H1 (cell line): ENCODE data around the gene MSN. TPM values are rescaled to one million over a fixed set of nuclear protein-coding genes. Genes with fewer than 3 reads are reported as not detected.

ENCODE experiments used
- CTCF ChIA-PET: fragments of 300-600 bp; sonication (Branson Sonifier 250); formaldehyde crosslinking; loops from one replicate; lab custom pipeline; 2021; ENCODE audit not compliant: partially characterized antibody; lab: Charles Lee
- POLR2A ChIA-PET: fragments of 300-600 bp; sonication (Branson Sonifier 250); formaldehyde crosslinking; loops from one replicate; lab custom pipeline; 2021; ENCODE audit warnings: inconsistent platforms; ENCODE audit not compliant: partially characterized antibody; lab: Charles Lee
- DNase-seq, 2 experiments: peaks; one replicate each; pipeline versions ENCODE4 v3.0.0 to v3.0.0-alpha.2; 2010 to 2022; ENCODE audit warnings: low spot score in 2 of 2, low read depth in 1 of 2, mixed read lengths in 1 of 2
- FAIRE-seq: peaks from 2 replicates; lab custom pipeline; 2011; peaks lifted over from hg19 to GRCh38; lab: Jason Lieb, UNC
- H2AFZ ChIP-seq: 2 replicates; pipeline ENCODE4 v1.8.1; 2012; ENCODE audit warnings: low read length, inconsistent platforms
- H2AK5ac ChIP-seq: 2 replicates; pipeline ENCODE4 v1.6.1; 2013; ENCODE audit warnings: low read depth, low read length
- H2BK120ac ChIP-seq: replicated peaks from 2 replicates; pipeline ENCODE3; 2013; ENCODE audit warnings: low read depth, low read length, inconsistent platforms
- H2BK12ac ChIP-seq: 2 replicates; pipeline ENCODE4 v1.6.1; 2013; ENCODE audit warnings: low read depth, low read length
- H2BK15ac ChIP-seq: 2 replicates; pipeline ENCODE4 v1.6.1; 2013; ENCODE audit warnings: low read length
- H2BK20ac ChIP-seq: 2 replicates; pipeline ENCODE4 v1.6.1; 2013; ENCODE audit warnings: low read length
- H2BK5ac ChIP-seq: 2 replicates; pipeline ENCODE4 v1.6.1; 2013; ENCODE audit warnings: low read depth, low read length
- H3K14ac ChIP-seq: 2 replicates; pipeline ENCODE4 v1.6.1; 2013; ENCODE audit warnings: inconsistent platforms; ENCODE audit not compliant: insufficient read length
- H3K18ac ChIP-seq: 2 replicates; pipeline ENCODE4 v1.6.1; 2013; ENCODE audit warnings: low read length; ENCODE audit errors: extremely low read depth
- H3K23ac ChIP-seq: 2 replicates; pipeline ENCODE4 v1.6.1; 2013; ENCODE audit warnings: inconsistent platforms; ENCODE audit not compliant: insufficient read length
- H3K23me2 ChIP-seq: 2 replicates; pipeline ENCODE4 v1.6.1; 2013; ENCODE audit warnings: low read depth, low read length
- H3K27ac ChIP-seq: 2 replicates; pipeline ENCODE4 v1.6.1; 2011; ENCODE audit warnings: low read depth, low read length, inconsistent platforms
- H3K27me3 ChIP-seq, 4 experiments: replicated peaks in 1 of 4; 1 replicate in 1 of 4; 2 replicates in 3 of 4; pipeline versions ENCODE4 v1.6.1 to v1.8.1; 2011 to 2013; ENCODE audit warnings: low read length in 3 of 4, mild to moderate bottlenecking in 3 of 4, inconsistent platforms in 2 of 4, mixed read lengths in 2 of 4, moderate library complexity in 1 of 4; ENCODE audit not compliant: control insufficient read depth in 3 of 4, insufficient read depth in 3 of 4; ENCODE audit errors: extremely low read depth in 1 of 4
- H3K36me3 ChIP-seq, 4 experiments: 2 replicates each; pipeline versions ENCODE4 v1.6.1 to v1.8.1; 2011 to 2013; ENCODE audit warnings: mild to moderate bottlenecking in 4 of 4, low read length in 3 of 4, moderate library complexity in 2 of 4, control low read depth in 1 of 4, inconsistent platforms in 1 of 4; ENCODE audit not compliant: insufficient read depth in 4 of 4, control insufficient read depth in 2 of 4
- H3K4ac ChIP-seq: replicated peaks from 2 replicates; pipeline ENCODE3; 2013; ENCODE audit warnings: low read length, low read depth, mixed read lengths, inconsistent platforms; ENCODE audit not compliant: insufficient read length
- H3K4me1 ChIP-seq, 4 experiments: replicated peaks in 1 of 4; 1 replicate in 1 of 4; 2 replicates in 3 of 4; pipeline versions ENCODE4 v1.6.1 to v1.8.1; 2011 to 2013; ENCODE audit warnings: low read length in 3 of 4, inconsistent platforms in 2 of 4, mixed read lengths in 1 of 4; ENCODE audit not compliant: insufficient read depth in 4 of 4, control insufficient read depth in 3 of 4
- H3K4me2 ChIP-seq, 2 experiments: 2 replicates each; pipeline versions ENCODE4 v1.6.1 to v1.8.1; 2011 to 2013; ENCODE audit warnings: low read depth in 2 of 2, low read length in 2 of 2, control low read depth in 1 of 2, inconsistent platforms in 1 of 2, mild to moderate bottlenecking in 1 of 2; ENCODE audit not compliant: insufficient read depth in 1 of 2
- H3K4me3 ChIP-seq, 4 experiments: fragments of 200-600, 300-600 bp in 1 of 4; sonication (generic), shearing (Covaris generic), sonication (Bioruptor Twin) in 1 of 4; 2 replicates each; pipeline versions ENCODE4 v1.5.1 to v1.8.1; 2011 to 2016; ENCODE audit warnings: low read length in 4 of 4, low read depth in 3 of 4, control low read depth in 2 of 4, inconsistent platforms in 2 of 4, mild to moderate bottlenecking in 2 of 4, mixed read lengths in 1 of 4, moderate library complexity in 1 of 4; ENCODE audit not compliant: insufficient read depth in 2 of 4; ENCODE audit errors: extremely low read depth in 1 of 4
- H3K56ac ChIP-seq: replicated peaks from 2 replicates; pipeline ENCODE3; 2013; ENCODE audit warnings: low read depth, mild to moderate bottlenecking, mixed read lengths, low read length, inconsistent platforms; ENCODE audit not compliant: insufficient read length
- H3K79me1 ChIP-seq: 2 replicates; pipeline ENCODE4 v1.6.1; 2013; ENCODE audit warnings: low read depth, low read length, control low read depth
- H3K79me2 ChIP-seq, 2 experiments: 2 replicates each; pipeline versions ENCODE4 v1.6.1 to v1.8.1; 2012 to 2013; ENCODE audit warnings: low read length in 2 of 2, mild to moderate bottlenecking in 2 of 2, inconsistent platforms in 1 of 2; ENCODE audit not compliant: insufficient read depth in 2 of 2, control insufficient read depth in 1 of 2
- H3K9ac ChIP-seq, 4 experiments: replicated peaks in 1 of 4; 1 replicate in 1 of 4; 2 replicates in 3 of 4; pipeline versions ENCODE4 v1.6.1 to v1.8.1; 2011 to 2013; ENCODE audit warnings: low read depth in 3 of 4, low read length in 3 of 4, control low read depth in 2 of 4, mild to moderate bottlenecking in 2 of 4, moderate library complexity in 2 of 4, inconsistent platforms in 1 of 4; ENCODE audit errors: extremely low read depth in 1 of 4
- H3K9me3 ChIP-seq, 2 experiments: 2 replicates each; pipeline versions ENCODE4 v1.6.1 to v1.8.1; 2012 to 2013; ENCODE audit warnings: mild to moderate bottlenecking in 2 of 2, moderate library complexity in 2 of 2, control low read depth in 1 of 2, inconsistent platforms in 1 of 2, low read depth in 1 of 2, low read length in 1 of 2, mixed read lengths in 1 of 2; ENCODE audit not compliant: insufficient read depth in 2 of 2
- H4K20me1 ChIP-seq, 2 experiments: replicated peaks in 1 of 2; 2 replicates each; pipeline versions ENCODE3 to v1.8.1; 2011 to 2013; ENCODE audit warnings: inconsistent platforms in 2 of 2, low read length in 2 of 2, mild to moderate bottlenecking in 1 of 2; ENCODE audit not compliant: insufficient read depth in 2 of 2, control insufficient read depth in 1 of 2
- H4K5ac ChIP-seq: 2 replicates; pipeline ENCODE4 v1.6.1; 2013; ENCODE audit warnings: low read length, low read depth, mixed read lengths, inconsistent platforms; ENCODE audit not compliant: insufficient read length
- H4K8ac ChIP-seq: 2 replicates; pipeline ENCODE4 v1.8.0; 2013; ENCODE audit warnings: mild to moderate bottlenecking, moderate library complexity, low read length, inconsistent platforms; ENCODE audit not compliant: insufficient read depth; ENCODE audit errors: extremely low read depth
- H4K91ac ChIP-seq: replicated peaks from 2 replicates; pipeline ENCODE3; 2013; ENCODE audit warnings: low read length, mixed read lengths, inconsistent platforms; ENCODE audit not compliant: insufficient read length
- CTBP2 ChIP-seq: IDR thresholded peaks from 2 replicates; pipeline ENCODE4 v1.7.0; 2011; ENCODE audit warnings: borderline replicate concordance, mild to moderate bottlenecking, moderate library complexity, mixed read lengths, low read length; ENCODE audit not compliant: insufficient read depth, insufficient read length
- EP300 ChIP-seq, 2 experiments: IDR thresholded peaks; 1 replicate in 1 of 2; 2 replicates in 1 of 2; pipeline ENCODE4 v1.6.1; 2011 to 2012; ENCODE audit warnings: low read depth in 2 of 2, low read length in 2 of 2, mild to moderate bottlenecking in 2 of 2, borderline replicate concordance in 1 of 2, inconsistent platforms in 1 of 2, moderate library complexity in 1 of 2
- KDM4A ChIP-seq: IDR thresholded peaks from one replicate; pipeline ENCODE4 v1.7.1; 2012; ENCODE audit warnings: low read depth, mild to moderate bottlenecking, moderate library complexity, low read length, inconsistent platforms; ENCODE audit not compliant: severe bottlenecking
- POLR2A ChIP-seq, 2 experiments: IDR thresholded peaks; 1 replicate in 1 of 2; 2 replicates in 1 of 2; pipeline ENCODE4 v1.6.1; 2011; ENCODE audit warnings: low read depth in 2 of 2, low read length in 2 of 2, mild to moderate bottlenecking in 2 of 2; ENCODE audit errors: control extremely low read depth in 1 of 2
- POU5F1 ChIP-seq: IDR thresholded peaks from 2 replicates; pipeline ENCODE4 v1.6.1; 2011; ENCODE audit warnings: low read depth, mild to moderate bottlenecking, low read length, moderate library complexity
- SP4 ChIP-seq: IDR thresholded peaks from 2 replicates; pipeline ENCODE4 v1.6.1; 2012; ENCODE audit warnings: low read length, inconsistent platforms
- WGBS, 2 experiments: shearing (Covaris generic) in 1 of 2; methylation state at CpG; one replicate each; pipeline versions ENCODE4 v1.1.6 to v1.1.7; 2013 to 2015; ENCODE audit warnings: low lambda C conversion rate in 2 of 2, mixed read lengths in 2 of 2, inconsistent platforms in 1 of 2, low coverage in 1 of 2, missing lambda C conversion rate in 1 of 2; ENCODE audit not compliant: insufficient replicate concordance in 2 of 2, insufficient coverage in 1 of 2, insufficient read length in 1 of 2; ENCODE audit errors: extremely low coverage in 1 of 2, missing lambda C conversion rate in 1 of 2; 5-methylcytosine and 5-hydroxymethylcytosine counted together
- polyA plus RNA-seq, 7 experiments: library from polyadenylated mRNA; depleted of rRNA in 3 of 7; stranded (reverse) in 5 of 7; unstranded in 2 of 7; fragments of >200 nt in 5 of 7; fragments of 200-250 nt in 2 of 7; gene quantifications; 1 replicate in 5 of 7; 2 replicates in 1 of 7; 4 replicates in 1 of 7; pipeline versions ENCODE4 v1.2.1 to v1.2.3, GENCODE V29; 2011 to 2013; ENCODE audit warnings: missing spikeins in 2 of 7, mixed read lengths in 2 of 7
- total RNA-seq: library from RNA; stranded (reverse); fragmentation: NEBNext Ultra II Directional; extraction: Animal tissue kit (Norgen Biotek cat#: 25700); gene quantifications from 2 replicates; pipeline ENCODE4 v1.2.1, GENCODE V29; 2021

The MSN gene
- total and polyA plus RNA-seq, 2 of the 8 experiments (the other 6 are each of a cell fraction or from before 2014, with no cell fraction given), result 112 to 133 TPM

GRCh38 chrX:65745427-65745826, 78.0 kb downstream of the MSN start:
- Histone ChIP-seq H4K5ac (no peak overlapping the region), H3K23ac (no peak overlapping the region), H3K4me1 (no peaks in the 10 kb centered on the region), H2AK5ac (no peak overlapping the region), H3K27ac (no peak overlapping the region), H3K9me3 (no peaks in the 10 kb centered on the region), H3K36me3 (peaks cover 0 to 3% (median under 1%) of the 10 kb centered on the region in 4 experiments; a peak in 3 of 8 replicates), H2BK12ac (no peak overlapping the region), H3K9ac (no peak overlapping the region), H3K79me2 (no peaks in the 10 kb centered on the region), H3K27me3 (no peaks in the 10 kb centered on the region), H3K79me1 (no peaks in the 10 kb centered on the region), H3K4me2 (no peak overlapping the region), H2BK20ac (no peak overlapping the region), H3K4me3 (no peak overlapping the region), H2BK5ac (no peak overlapping the region), H3K56ac (no peak overlapping the region), H3K14ac (no peak overlapping the region), H2AFZ (no peak overlapping the region), H2BK120ac (no peak overlapping the region), H3K18ac (no peak overlapping the region), H4K20me1 (no peaks in the 10 kb centered on the region), H3K4ac (no peak overlapping the region), H4K8ac (no peak overlapping the region), H4K91ac (no peak overlapping the region), H3K23me2 (no peaks in the 10 kb centered on the region), H2BK15ac (no peak overlapping the region)
- no peak for FAIRE-seq
- WGBS, 2 experiments, result 79% methylated on average over 6 of the region's 6 CpGs; no CpG with 5 or more reads in 1 of the 2 experiments
- ChIA-PET POLR2A (interaction anchor here (1.2 kb wide), 1 partner anchor 165 kb away, joined by 3 read pairs; no protein-coding TSS in a partner anchor), CTCF (no interaction called here)
- no peak for DNase-seq
- no peak for TF ChIP-seq SP4
- TF ChIP-seq POLR2A (IDR thresholded peaks at IDR 0.05; ENCODE audit: control extremely low read depth in 1 of 2, low read depth in 2 of 2, low read length in 2 of 2), result no peak
- TF ChIP-seq POU5F1, result no peak
- no peak for TF ChIP-seq KDM4A
- no peak for TF ChIP-seq EP300 (IDR thresholded peaks at IDR 0.05; ENCODE audit: borderline replicate concordance in 1 of 2, low read depth in 2 of 2, low read length in 2 of 2)
- TF ChIP-seq CTBP2, result no peak
